ENCODE measurements around the gene PZP. TPM values are rescaled to one million over a fixed set of nuclear protein-coding genes. Genes with fewer than 3 reads are reported as not detected.

The PZP gene
- total RNA-seq, 1 experiment from 2014 or later: not detected

DNA sequence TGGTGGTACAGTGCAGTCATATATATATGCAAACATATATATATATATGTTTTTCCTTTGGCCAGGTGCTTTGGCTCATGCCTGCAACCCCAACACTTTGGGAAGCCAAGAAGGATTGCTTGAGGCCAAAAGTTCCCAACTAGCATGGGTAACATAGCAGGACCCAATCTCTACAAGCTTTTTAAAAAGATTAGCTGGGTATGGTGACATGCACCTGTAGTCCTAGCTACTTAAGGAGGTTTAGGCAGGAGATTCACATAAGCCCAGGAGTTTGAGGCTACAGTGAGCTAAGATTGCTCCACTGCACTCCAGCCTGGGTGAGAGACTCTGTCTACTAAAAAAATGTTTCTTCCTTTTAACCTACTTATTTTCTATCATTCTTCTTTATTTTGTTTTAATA lies 10.2 kb downstream of the PZP start:
- Histone ChIP-seq H3K4me3 (no peak overlapping the region), H3K9me2 (ENCODE audit: insufficient read depth) (no peaks in the 10 kb centered on the region), H3K27ac (no peak overlapping the region), H3F3A (ENCODE audit: insufficient read depth, low read depth) (no peaks in the 10 kb centered on the region), H3K27me3 (ENCODE audit: insufficient read depth, low read depth) (no peaks in the 10 kb centered on the region), H3K79me2 (ENCODE audit: low read depth) (no peaks in the 10 kb centered on the region), H3K4me1 (replicated peaks; ENCODE audit: insufficient read depth) (no peaks in the 10 kb centered on the region), H3K36me3 (ENCODE audit: low read depth) (no peaks in the 10 kb centered on the region), H2AFZ (no peak overlapping the region), H3K9me3 (ENCODE audit: insufficient read depth, low read depth) (no peaks in the 10 kb centered on the region), H3K4me2 (no peak overlapping the region), H4K20me1 (ENCODE audit: insufficient read depth) (no peaks in the 10 kb centered on the region)
- no TSS peak for BruUV-seq (replicated peaks)
- POLR2A ChIA-PET (ENCODE audit: unreplicated experiment): no interaction called here
- no peak for DNase-seq
- no peak for TF ChIP-seq EZH2 (IDR thresholded peaks at IDR 0.05; ENCODE audit: low read depth)
- TF ChIP-seq, protein P1, sequence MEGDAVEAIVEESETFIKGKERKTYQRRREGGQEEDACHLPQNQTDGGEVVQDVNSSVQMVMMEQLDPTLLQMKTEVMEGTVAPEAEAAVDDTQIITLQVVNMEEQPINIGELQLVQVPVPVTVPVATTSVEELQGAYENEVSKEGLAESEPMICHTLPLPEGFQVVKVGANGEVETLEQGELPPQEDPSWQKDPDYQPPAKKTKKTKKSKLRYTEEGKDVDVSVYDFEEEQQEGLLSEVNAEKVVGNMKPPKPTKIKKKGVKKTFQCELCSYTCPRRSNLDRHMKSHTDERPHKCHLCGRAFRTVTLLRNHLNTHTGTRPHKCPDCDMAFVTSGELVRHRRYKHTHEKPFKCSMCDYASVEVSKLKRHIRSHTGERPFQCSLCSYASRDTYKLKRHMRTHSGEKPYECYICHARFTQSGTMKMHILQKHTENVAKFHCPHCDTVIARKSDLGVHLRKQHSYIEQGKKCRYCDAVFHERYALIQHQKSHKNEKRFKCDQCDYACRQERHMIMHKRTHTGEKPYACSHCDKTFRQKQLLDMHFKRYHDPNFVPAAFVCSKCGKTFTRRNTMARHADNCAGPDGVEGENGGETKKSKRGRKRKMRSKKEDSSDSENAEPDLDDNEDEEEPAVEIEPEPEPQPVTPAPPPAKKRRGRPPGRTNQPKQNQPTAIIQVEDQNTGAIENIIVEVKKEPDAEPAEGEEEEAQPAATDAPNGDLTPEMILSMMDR (conservative IDR thresholded peaks at IDR 0.05): no peak
- intact Hi-C loops (cut with micrococcal nuclease; ENCODE audit: unreplicated experiment): no loop called here
- CTCF ChIA-PET: no interaction called here

DNA sequence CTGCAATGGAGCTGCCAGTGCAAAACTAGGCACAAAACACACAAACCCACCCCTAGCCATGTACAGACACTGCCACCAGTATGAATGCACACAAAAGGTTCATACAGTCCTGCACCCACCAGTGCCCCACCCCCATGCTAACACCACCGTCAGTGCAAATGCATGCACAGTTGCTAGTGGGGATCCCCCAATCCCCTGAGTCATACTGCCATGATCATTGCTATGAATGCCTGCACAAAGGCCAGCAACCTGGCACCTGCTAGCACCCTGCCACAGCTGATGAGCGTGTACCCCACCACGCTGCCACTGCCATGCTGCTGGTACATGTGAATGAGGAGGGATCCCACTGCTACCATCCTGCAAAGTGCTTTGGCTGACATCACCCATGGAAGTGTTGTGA lies 23.9 kb downstream of the PZP start:
- no peak overlapping the region for H2AFZ ChIP-seq
- H3K27me3 ChIP-seq (ENCODE audit: insufficient read depth, low read depth): no peaks in the 10 kb centered on the region
- no peaks in the 10 kb centered on the region for H3K79me2 ChIP-seq (ENCODE audit: low read depth)
- H3K4me1 ChIP-seq (replicated peaks; ENCODE audit: insufficient read depth): no peaks in the 10 kb centered on the region
- H4K20me1 ChIP-seq (ENCODE audit: insufficient read depth): no peaks in the 10 kb centered on the region
- intact Hi-C loops (cut with micrococcal nuclease; ENCODE audit: unreplicated experiment): no loop called here
- DNase-seq: no peak
- POLR2A ChIA-PET (ENCODE audit: unreplicated experiment): no interaction called here
- BruUV-seq (replicated peaks): no TSS peak
- no peak overlapping the region for H3K4me3 ChIP-seq
- H3F3A ChIP-seq (ENCODE audit: insufficient read depth, low read depth): no peaks in the 10 kb centered on the region
- H3K27ac ChIP-seq: no peak overlapping the region
- TF ChIP-seq EZH2 (IDR thresholded peaks at IDR 0.05; ENCODE audit: low read depth): no peak
- TF ChIP-seq, protein P1 (conservative IDR thresholded peaks at IDR 0.05): no peak
- H3K9me2 ChIP-seq (ENCODE audit: insufficient read depth): no peaks in the 10 kb centered on the region
- CTCF ChIA-PET: no interaction called here
- no peaks in the 10 kb centered on the region for H3K36me3 ChIP-seq (ENCODE audit: low read depth)
- H3K4me2 ChIP-seq: no peak overlapping the region
- H3K9me3 ChIP-seq (ENCODE audit: insufficient read depth, low read depth): no peaks in the 10 kb centered on the region

DNA sequence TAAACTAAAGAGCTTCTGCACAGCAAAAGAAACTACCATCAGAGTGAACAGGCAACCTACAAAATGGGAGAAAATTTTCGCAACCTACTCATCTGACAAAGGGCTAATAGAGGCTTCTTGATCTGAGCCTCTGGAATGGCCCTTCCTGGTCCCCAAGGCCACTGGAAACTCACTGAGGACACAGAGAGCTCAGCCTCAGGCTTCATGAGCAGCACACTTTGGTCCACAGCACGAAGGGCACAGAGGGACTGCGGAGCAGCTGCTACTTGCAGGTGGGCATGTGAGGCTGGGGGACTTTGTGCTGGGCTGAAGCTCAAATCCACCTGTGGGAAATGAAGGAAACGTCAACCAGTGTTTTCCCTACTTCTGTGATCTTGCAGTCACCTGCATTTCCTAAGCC lies 27.4 kb downstream of the PZP start:
- Histone ChIP-seq H3K36me3 (ENCODE audit: low read depth) (no peaks in the 10 kb centered on the region), H3K9me3 (ENCODE audit: insufficient read depth, low read depth) (no peaks in the 10 kb centered on the region), H2AFZ (no peak overlapping the region), H3K4me1 (replicated peaks; ENCODE audit: insufficient read depth) (no peaks in the 10 kb centered on the region), H3K27me3 (ENCODE audit: insufficient read depth, low read depth) (no peaks in the 10 kb centered on the region), H4K20me1 (ENCODE audit: insufficient read depth) (no peaks in the 10 kb centered on the region), H3F3A (ENCODE audit: insufficient read depth, low read depth) (no peaks in the 10 kb centered on the region), H3K27ac (no peak overlapping the region), H3K79me2 (ENCODE audit: low read depth) (no peaks in the 10 kb centered on the region), H3K4me3 (no peak overlapping the region), H3K4me2 (no peak overlapping the region), H3K9me2 (ENCODE audit: insufficient read depth) (no peaks in the 10 kb centered on the region)
- ChIA-PET CTCF (no interaction called here), POLR2A (ENCODE audit: unreplicated experiment) (no interaction called here)
- no TSS peak for BruUV-seq (replicated peaks)
- TF ChIP-seq, protein P1 (conservative IDR thresholded peaks at IDR 0.05): no peak
- no peak for TF ChIP-seq EZH2 (IDR thresholded peaks at IDR 0.05; ENCODE audit: low read depth)
- intact Hi-C loops (cut with micrococcal nuclease; ENCODE audit: unreplicated experiment): no loop called here
- DNase-seq: no peak

Measured in PC-9 (cell line).